ENCODE data around the gene FANCC. TPM values are rescaled to one million over a fixed set of nuclear protein-coding genes. Genes with fewer than 3 reads are reported as not detected.
A peak's percentile ranks its signal among the peaks of the same experiment; 100 is the strongest.

FANCC gene
- total and polyA plus RNA-seq, 2 of the 13 experiments (the other 11 are each of a cell fraction or from before 2014, with no cell fraction given) = 7.4 to 8.6 TPM

DNA sequence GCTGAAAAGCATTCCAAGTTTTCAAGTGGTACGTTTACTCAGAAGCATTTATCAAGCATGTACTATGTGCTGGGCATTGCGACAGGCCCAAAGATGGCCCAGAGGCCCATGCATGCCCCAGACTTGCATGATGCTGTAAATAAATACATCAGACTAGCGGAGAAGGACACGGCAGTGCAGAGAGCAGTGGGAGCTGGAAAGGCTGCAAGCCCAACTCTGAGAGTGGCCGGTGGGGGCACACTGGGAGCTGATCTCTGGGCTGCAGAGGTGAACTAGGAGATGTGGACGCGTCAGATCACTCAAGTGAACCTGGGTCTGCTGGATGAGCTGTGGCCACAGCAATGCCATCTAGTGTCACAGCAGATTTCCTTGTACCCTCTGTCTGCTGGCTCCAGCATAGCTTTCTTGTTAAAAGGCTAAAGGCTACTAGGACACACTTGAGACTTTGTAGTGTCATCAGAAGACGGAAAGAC is 246.9 kb downstream of the FANCC start (continued):
- TF ChIP-seq ZNF160 (CRISPR knock-in tag; IDR thresholded peaks at IDR 0.05) = no peak
- TF ChIP-seq, protein P1, sequence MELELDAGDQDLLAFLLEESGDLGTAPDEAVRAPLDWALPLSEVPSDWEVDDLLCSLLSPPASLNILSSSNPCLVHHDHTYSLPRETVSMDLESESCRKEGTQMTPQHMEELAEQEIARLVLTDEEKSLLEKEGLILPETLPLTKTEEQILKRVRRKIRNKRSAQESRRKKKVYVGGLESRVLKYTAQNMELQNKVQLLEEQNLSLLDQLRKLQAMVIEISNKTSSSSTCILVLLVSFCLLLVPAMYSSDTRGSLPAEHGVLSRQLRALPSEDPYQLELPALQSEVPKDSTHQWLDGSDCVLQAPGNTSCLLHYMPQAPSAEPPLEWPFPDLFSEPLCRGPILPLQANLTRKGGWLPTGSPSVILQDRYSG (CRISPR knock-in tag; IDR thresholded peaks at IDR 0.05) = no peak
- peak; percentile 79 for TF ChIP-seq POGZ (CRISPR knock-in tag; IDR thresholded peaks at IDR 0.05)
- no peak for TF ChIP-seq HMG20B (CRISPR knock-in tag; conservative IDR thresholded peaks at IDR 0.05)
- TF ChIP-seq ZNF543 (CRISPR knock-in tag; IDR thresholded peaks at IDR 0.05) = no peak
- TF ChIP-seq, protein P2, sequence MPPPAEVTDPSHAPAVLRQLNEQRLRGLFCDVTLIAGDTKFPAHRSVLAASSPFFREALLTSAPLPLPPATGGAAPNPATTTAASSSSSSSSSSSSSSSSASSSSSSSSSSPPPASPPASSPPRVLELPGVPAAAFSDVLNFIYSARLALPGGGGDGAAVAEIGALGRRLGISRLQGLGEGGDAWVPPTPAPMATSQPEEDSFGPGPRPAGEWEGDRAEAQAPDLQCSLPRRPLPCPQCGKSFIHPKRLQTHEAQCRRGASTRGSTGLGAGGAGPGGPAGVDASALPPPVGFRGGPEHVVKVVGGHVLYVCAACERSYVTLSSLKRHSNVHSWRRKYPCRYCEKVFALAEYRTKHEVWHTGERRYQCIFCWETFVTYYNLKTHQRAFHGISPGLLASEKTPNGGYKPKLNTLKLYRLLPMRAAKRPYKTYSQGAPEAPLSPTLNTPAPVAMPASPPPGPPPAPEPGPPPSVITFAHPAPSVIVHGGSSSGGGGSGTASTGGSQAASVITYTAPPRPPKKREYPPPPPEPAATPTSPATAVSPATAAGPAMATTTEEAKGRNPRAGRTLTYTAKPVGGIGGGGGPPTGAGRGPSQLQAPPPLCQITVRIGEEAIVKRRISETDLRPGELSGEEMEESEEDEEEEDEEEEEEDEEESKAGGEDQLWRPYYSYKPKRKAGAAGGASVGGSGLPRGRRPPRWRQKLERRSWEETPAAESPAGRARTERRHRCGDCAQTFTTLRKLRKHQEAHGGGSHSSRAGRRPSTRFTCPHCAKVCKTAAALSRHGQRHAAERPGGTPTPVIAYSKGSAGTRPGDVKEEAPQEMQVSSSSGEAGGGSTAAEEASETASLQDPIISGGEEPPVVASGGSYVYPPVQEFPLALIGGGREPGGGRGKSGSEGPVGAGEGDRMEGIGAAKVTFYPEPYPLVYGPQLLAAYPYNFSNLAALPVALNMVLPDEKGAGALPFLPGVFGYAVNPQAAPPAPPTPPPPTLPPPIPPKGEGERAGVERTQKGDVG (CRISPR knock-in tag; IDR thresholded peaks at IDR 0.05; ENCODE audit: borderline replicate concordance) = peak; percentile 88; the same call in 1 of the 2 replicates
- TF ChIP-seq ZBTB42 (CRISPR knock-in tag; IDR thresholded peaks at IDR 0.05) = no peak
- TF ChIP-seq, protein P3, sequence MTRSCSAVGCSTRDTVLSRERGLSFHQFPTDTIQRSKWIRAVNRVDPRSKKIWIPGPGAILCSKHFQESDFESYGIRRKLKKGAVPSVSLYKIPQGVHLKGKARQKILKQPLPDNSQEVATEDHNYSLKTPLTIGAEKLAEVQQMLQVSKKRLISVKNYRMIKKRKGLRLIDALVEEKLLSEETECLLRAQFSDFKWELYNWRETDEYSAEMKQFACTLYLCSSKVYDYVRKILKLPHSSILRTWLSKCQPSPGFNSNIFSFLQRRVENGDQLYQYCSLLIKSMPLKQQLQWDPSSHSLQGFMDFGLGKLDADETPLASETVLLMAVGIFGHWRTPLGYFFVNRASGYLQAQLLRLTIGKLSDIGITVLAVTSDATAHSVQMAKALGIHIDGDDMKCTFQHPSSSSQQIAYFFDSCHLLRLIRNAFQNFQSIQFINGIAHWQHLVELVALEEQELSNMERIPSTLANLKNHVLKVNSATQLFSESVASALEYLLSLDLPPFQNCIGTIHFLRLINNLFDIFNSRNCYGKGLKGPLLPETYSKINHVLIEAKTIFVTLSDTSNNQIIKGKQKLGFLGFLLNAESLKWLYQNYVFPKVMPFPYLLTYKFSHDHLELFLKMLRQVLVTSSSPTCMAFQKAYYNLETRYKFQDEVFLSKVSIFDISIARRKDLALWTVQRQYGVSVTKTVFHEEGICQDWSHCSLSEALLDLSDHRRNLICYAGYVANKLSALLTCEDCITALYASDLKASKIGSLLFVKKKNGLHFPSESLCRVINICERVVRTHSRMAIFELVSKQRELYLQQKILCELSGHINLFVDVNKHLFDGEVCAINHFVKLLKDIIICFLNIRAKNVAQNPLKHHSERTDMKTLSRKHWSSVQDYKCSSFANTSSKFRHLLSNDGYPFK (CRISPR knock-in tag; IDR thresholded peaks at IDR 0.05; ENCODE audit: borderline replicate concordance) = no peak
- no peak for TF ChIP-seq ZNF230 (CRISPR knock-in tag; IDR thresholded peaks at IDR 0.05)
- TF ChIP-seq, protein P4, sequence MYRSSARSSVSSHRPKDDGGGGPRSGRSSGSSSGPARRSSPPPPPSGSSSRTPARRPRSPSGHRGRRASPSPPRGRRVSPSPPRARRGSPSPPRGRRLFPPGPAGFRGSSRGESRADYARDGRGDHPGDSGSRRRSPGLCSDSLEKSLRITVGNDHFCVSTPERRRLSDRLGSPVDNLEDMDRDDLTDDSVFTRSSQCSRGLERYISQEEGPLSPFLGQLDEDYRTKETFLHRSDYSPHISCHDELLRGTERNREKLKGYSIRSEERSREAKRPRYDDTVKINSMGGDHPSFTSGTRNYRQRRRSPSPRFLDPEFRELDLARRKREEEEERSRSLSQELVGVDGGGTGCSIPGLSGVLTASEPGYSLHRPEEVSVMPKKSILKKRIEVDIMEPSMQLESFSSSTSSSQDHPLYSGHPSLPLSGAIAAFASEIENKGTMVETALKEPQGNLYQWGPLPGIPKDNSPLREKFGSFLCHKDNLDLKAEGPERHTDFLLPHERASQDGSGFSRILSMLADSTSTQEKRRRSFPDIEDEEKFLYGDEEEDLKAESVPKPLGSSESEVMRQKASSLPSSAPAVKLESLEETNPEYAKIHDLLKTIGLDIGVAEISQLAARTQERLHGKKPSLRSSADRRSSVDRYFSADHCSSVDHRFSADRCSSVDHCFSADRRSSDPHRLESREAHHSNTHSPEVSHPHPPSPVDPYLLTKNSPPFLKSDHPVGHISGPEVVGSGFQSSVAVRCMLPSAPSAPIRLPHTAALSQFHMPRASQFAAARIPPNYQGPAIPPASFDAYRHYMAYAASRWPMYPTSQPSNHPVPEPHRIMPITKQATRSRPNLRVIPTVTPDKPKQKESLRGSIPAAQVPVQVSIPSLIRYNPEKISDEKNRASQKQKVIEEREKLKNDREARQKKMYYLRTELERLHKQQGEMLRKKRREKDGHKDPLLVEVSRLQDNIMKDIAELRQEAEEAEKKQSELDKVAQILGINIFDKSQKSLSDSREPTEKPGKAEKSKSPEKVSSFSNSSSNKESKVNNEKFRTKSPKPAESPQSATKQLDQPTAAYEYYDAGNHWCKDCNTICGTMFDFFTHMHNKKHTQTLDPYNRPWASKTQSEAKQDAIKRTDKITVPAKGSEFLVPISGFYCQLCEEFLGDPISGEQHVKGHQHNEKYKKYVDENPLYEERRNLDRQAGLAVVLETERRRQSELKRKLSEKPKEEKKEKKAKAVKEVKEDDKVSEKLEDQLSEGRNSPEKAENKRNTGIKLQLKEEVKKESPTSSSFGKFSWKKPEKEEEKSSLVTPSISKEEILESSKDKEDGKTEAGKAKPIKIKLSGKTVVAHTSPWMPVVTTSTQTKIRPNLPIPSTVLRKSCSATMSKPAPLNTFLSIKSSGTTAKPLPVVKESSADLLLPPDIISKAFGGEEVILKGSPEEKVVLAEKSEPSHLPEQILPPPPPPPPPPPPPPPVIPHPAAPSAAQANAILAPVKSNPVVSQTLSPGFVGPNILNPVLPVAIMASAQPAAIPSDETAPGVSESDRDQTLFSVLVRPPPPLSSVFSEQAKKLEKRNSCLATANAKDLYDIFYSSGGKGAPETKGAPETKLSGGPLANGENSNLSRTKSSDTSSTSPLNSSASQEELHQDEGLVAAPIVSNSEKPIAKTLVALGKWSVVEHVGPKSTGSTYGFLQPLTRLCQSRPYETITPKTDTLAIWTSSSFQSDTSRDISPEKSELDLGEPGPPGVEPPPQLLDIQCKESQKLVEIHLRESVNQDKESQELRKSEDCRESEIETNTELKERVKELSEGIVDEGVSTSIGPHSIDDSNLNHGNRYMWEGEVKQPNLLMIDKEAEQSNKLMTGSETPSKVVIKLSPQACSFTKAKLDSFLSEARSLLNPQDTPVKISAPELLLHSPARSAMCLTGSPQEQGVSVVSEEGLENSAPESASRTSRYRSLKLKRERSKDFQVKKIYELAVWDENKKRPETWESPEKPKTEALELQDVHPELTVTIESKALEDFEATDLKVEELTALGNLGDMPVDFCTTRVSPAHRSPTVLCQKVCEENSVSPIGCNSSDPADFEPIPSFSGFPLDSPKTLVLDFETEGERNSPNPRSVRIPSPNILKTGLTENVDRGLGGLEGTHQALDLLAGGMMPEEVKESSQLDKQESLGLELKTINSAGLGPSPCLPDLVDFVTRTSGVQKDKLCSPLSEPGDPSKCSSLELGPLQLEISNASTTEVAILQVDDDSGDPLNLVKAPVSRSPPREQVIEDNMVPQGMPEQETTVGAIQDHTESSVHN (CRISPR knock-in tag; IDR thresholded peaks at IDR 0.05) = no peak
- TF ChIP-seq, protein P5, sequence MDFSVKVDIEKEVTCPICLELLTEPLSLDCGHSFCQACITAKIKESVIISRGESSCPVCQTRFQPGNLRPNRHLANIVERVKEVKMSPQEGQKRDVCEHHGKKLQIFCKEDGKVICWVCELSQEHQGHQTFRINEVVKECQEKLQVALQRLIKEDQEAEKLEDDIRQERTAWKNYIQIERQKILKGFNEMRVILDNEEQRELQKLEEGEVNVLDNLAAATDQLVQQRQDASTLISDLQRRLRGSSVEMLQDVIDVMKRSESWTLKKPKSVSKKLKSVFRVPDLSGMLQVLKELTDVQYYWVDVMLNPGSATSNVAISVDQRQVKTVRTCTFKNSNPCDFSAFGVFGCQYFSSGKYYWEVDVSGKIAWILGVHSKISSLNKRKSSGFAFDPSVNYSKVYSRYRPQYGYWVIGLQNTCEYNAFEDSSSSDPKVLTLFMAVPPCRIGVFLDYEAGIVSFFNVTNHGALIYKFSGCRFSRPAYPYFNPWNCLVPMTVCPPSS (IDR thresholded peaks at IDR 0.05) = no peak
- TF ChIP-seq NRL (CRISPR knock-in tag; IDR thresholded peaks at IDR 0.05; ENCODE audit: borderline replicate concordance) = no peak
